Ascending aorta (tissue), 2 donors: ENCODE measurements around the gene CARM1. TPM values are rescaled to one million over a fixed set of nuclear protein-coding genes. Genes with fewer than 3 reads are reported as not detected.
A peak's percentile ranks its signal among the peaks of the same experiment; 100 is the strongest.

Source experiments
- DNase-seq, 2 donors: peaks; one replicate each; pipeline ENCODE4 v3.0.0-alpha.2; 2019; ENCODE audit warnings: low spot score in 2 of 2
- H3K27ac ChIP-seq, 2 donors: fragments of 200-600 bp; sonication (generic); one replicate each; pipeline ENCODE4 v1.5.1; 2016 to 2017; ENCODE audit warnings: mild to moderate bottlenecking in 1 of 2
- H3K27me3 ChIP-seq: fragments of 200-600 bp; sonication (generic); one replicate; pipeline ENCODE4 v1.5.1; 2017
- H3K36me3 ChIP-seq, 2 donors: fragments of 200-600 bp; sonication (generic); one replicate each; pipeline ENCODE4 v1.5.1; 2016
- H3K4me1 ChIP-seq, 2 donors: fragments of 200-600 bp; sonication (generic); one replicate each; pipeline ENCODE4 v1.5.1; 2016 to 2017; ENCODE audit warnings: mild to moderate bottlenecking in 1 of 2
- H3K4me3 ChIP-seq, 2 donors: fragments of 200-600 bp; sonication (generic); one replicate each; pipeline ENCODE4 v1.5.1; 2016 to 2017; ENCODE audit warnings: mild to moderate bottlenecking in 1 of 2
- H3K9me3 ChIP-seq, 2 donors: fragments of 200-600 bp; sonication (generic); one replicate each; pipeline ENCODE4 v1.5.1; 2016
- CTCF ChIP-seq, 3 experiments: fragments of 200-600 bp in 2 of 3; fragments of 450-650 bp in 1 of 3; sonication (generic) in 2 of 3; IDR thresholded peaks; one replicate each; pipeline ENCODE4 v1.5.1; 2016 to 2019; ENCODE audit warnings: antibody characterized with exemption in 3 of 3, mild to moderate bottlenecking in 1 of 3, moderate library complexity in 1 of 3
- intact Hi-C: fragments of 100-400 bp; cut with DNase I; formaldehyde crosslinking; loops from one replicate; pipeline ENCODE4 v1.15.1; 2023
- total RNA-seq: library from RNA; depleted of rRNA; stranded (reverse); fragments of >200 nt; gene quantifications from one replicate; pipeline ENCODE4 v1.1.0, GENCODE V29; 2016

CARM1 gene
- total RNA-seq, 1 donor from 2014 or later: 22.9 TPM

GRCh38 chr19:10961073-10961860 lies 89.9 kb downstream of the CARM1 start:
- H3K9me3 ChIP-seq: no peaks in the 10 kb centered on the region
- intact Hi-C loops: loop anchor here (1.0 to 2.0 kb wide), 2 partner anchors 32 to 90 kb away; partner anchors contain the start of genes CARM1, TIMM29 and YIPF2
- H3K4me3 ChIP-seq: peak overlapping the region; percentile 79 to 100
- H3K27me3 ChIP-seq: no peaks in the 10 kb centered on the region
- peaks cover 3 to 10% of the 10 kb centered on the region in 2 donors for H3K4me1 ChIP-seq
- TF ChIP-seq CTCF (IDR thresholded peaks at IDR 0.05): no peak
- H3K36me3 ChIP-seq: no peaks in the 10 kb centered on the region
- DNase-seq: peak in 1 of 2 donors; percentile 67
- H3K27ac ChIP-seq: peak overlapping the region; percentile 64 to 87

GRCh38 chr19:10962863-10963262 lies 91.5 kb downstream of the CARM1 start:
- Histone ChIP-seq H3K27ac (no peak overlapping the region), H3K4me3 (peak overlapping the region in 1 of 2 donors; percentile 100), H3K9me3 (no peaks in the 10 kb centered on the region), H3K27me3 (no peaks in the 10 kb centered on the region), H3K36me3 (no peaks in the 10 kb centered on the region), H3K4me1 (peaks cover 3 to 10% of the 10 kb centered on the region in 2 donors)
- no peak for DNase-seq
- intact Hi-C loops: no loop called here
- no peak for TF ChIP-seq CTCF (IDR thresholded peaks at IDR 0.05)

- no peak for DNase-seq
- intact Hi-C loops: no loop called here
- peaks cover 3 to 10% of the 10 kb centered on the region in 2 donors for H3K4me1 ChIP-seq
- H3K36me3 ChIP-seq: no peaks in the 10 kb centered on the region
- H3K9me3 ChIP-seq: no peaks in the 10 kb centered on the region
- no peak for TF ChIP-seq CTCF (IDR thresholded peaks at IDR 0.05)
- no peak overlapping the region for H3K27ac ChIP-seq
- H3K27me3 ChIP-seq: no peaks in the 10 kb centered on the region
- H3K4me3 ChIP-seq: no peak overlapping the region
Measured at GRCh38 chr19:10963865-10964264, 92.5 kb downstream of the CARM1 start.

- Histone ChIP-seq H3K36me3 (no peaks in the 10 kb centered on the region), H3K4me1 (peaks cover 2 to 10% of the 10 kb centered on the region in 2 donors), H3K27me3 (no peaks in the 10 kb centered on the region), H3K27ac (no peak overlapping the region), H3K9me3 (no peaks in the 10 kb centered on the region), H3K4me3 (no peak overlapping the region)
- no peak for DNase-seq
- no peak for TF ChIP-seq CTCF (IDR thresholded peaks at IDR 0.05)
- intact Hi-C loops: no loop called here
Measured at GRCh38 chr19:10964903-10965302, 93.5 kb downstream of the CARM1 start.

GRCh38 chr19:10965398-10965797 lies 94.0 kb downstream of the CARM1 start:
- no peaks in the 10 kb centered on the region for H3K27me3 ChIP-seq
- no peak for TF ChIP-seq CTCF (IDR thresholded peaks at IDR 0.05)
- intact Hi-C loops: no loop called here
- no peak overlapping the region for H3K27ac ChIP-seq
- H3K36me3 ChIP-seq: no peaks in the 10 kb centered on the region
- peaks cover 0 to 10% of the 10 kb centered on the region in 2 donors for H3K4me1 ChIP-seq
- no peak overlapping the region for H3K4me3 ChIP-seq
- DNase-seq: no peak
- H3K9me3 ChIP-seq: no peaks in the 10 kb centered on the region
